SJCRH30 (cell line): ENCODE data around the gene PACSIN2. TPM values are rescaled to one million over a fixed set of nuclear protein-coding genes. Genes with fewer than 3 reads are reported as not detected.

ENCODE experiments used
- DNase-seq, 2 experiments: peaks; one replicate each; pipeline ENCODE4 v3.0.0-alpha.2; 2015 to 2020
- H3K27ac ChIP-seq: fragments of 250-450 bp; sonication (Bioruptor Pico); 2 replicates; pipeline ENCODE4 v1.5.1; 2020; ENCODE audit warnings: mild to moderate bottlenecking, moderate library complexity
- H3K27me3 ChIP-seq: fragments of 250-450 bp; sonication (Bioruptor Pico); 2 replicates; pipeline ENCODE4 v1.5.1; 2020; ENCODE audit warnings: mild to moderate bottlenecking, moderate library complexity
- H3K36me3 ChIP-seq: fragments of 250-450 bp; sonication (Bioruptor Pico); 2 replicates; pipeline ENCODE4 v1.5.1; 2020; ENCODE audit warnings: mild to moderate bottlenecking, moderate library complexity
- H3K4me1 ChIP-seq: fragments of 250-450 bp; sonication (Bioruptor Pico); 2 replicates; pipeline ENCODE4 v1.5.1; 2020; ENCODE audit warnings: mild to moderate bottlenecking, moderate library complexity
- H3K4me3 ChIP-seq: fragments of 250-450 bp; sonication (Bioruptor Pico); 2 replicates; pipeline ENCODE4 v1.5.1; 2020; ENCODE audit warnings: mild to moderate bottlenecking, moderate library complexity
- H3K9me3 ChIP-seq: fragments of 250-450 bp; sonication (Bioruptor Pico); replicated peaks from 2 replicates; pipeline ENCODE4 v1.5.1; 2020; ENCODE audit warnings: mild to moderate bottlenecking, moderate library complexity
- total RNA-seq: library from RNA; depleted of rRNA; stranded (reverse); fragments of >200 nt; shearing (Covaris generic); gene quantifications from 2 replicates; pipeline ENCODE4 v1.2.3, GENCODE V29; 2014

The PACSIN2 gene
- total RNA-seq, 1 experiment from 2014 or later, result 78.3 TPM

DNA sequence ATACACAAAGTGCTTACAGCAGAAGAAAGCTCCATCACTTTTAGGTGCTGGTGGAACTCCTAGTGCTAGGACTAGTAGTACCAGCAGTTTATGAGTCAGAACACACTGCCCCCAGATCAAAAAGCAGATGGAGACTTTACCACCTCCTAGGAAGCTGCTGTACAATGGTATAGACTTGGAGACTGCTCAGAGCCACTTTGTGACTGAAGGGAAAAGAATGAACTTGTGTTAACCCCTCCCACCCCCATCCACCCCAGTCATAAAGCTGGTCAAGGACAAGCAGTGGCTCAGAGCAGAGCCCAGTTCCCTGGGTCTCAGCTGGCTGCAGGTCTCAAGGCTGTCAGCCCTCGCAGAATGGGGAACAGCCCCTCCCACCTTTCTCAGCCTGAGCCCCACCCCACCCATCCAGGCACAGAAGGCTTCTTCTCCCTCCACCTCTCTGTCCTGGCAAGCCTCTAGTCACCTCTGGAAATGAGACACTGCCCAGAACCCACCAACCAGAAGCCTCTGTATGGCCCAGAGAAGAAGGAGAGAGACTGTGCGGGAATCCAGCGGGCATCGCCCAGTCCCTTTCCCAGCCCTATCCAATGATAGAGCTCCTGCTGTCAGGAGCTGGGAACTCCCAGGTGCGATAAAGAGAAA, 23.8 kb downstream of the PACSIN2 start:
- no peaks in the 10 kb centered on the region for H3K9me3 ChIP-seq
- DNase-seq, result peak; percentile 70 to 75
- H3K36me3 ChIP-seq, result peaks cover 6% of the 10 kb centered on the region; the same call in 1 of the 2 replicates
- peak overlapping the region; percentile 49 for H3K27ac ChIP-seq
- H3K27me3 ChIP-seq, result no peaks in the 10 kb centered on the region
- no peak overlapping the region for H3K4me3 ChIP-seq
- H3K4me1 ChIP-seq, result peaks cover 19% of the 10 kb centered on the region

DNA sequence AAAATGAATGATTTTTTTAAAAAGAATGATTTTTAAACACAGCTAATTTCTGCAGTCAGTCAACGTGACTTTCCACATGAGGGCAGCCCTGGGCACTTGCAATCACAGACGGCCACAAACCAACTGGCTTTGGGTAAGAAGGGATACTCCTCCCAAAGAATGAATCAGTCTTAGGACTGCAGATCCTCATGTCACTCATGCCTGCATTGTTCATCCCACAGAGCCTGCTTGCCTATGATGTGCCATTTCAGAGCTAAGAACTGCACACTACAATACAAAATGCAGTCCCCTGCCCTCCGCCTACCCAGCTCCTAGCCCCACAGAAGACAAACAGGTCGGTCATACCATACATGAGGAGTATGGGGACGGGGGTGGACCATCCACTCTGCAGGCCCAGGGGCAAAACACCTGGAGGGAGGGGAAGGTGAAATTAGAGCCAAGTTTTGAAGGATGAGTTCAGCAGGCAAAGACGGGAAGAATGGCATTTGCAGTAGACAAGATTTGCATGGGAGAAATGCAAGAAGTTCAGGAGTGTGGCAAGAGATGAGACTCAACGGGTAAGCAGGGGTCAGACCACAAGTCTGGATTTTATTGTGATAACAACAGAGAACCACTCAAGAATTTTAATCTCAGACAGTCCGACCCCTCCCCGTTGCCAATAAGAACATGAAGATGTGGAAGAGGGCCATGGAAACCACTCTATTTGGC, 24.7 kb downstream of the PACSIN2 start:
- Histone ChIP-seq H3K4me1 (peaks cover 19% of the 10 kb centered on the region), H3K27ac (peak overlapping the region; percentile 49), H3K36me3 (peaks cover 6% of the 10 kb centered on the region; the same call in 1 of the 2 replicates), H3K4me3 (no peak overlapping the region), H3K27me3 (no peaks in the 10 kb centered on the region), H3K9me3 (no peaks in the 10 kb centered on the region)
- peak; percentile 82 to 88 for DNase-seq

DNA sequence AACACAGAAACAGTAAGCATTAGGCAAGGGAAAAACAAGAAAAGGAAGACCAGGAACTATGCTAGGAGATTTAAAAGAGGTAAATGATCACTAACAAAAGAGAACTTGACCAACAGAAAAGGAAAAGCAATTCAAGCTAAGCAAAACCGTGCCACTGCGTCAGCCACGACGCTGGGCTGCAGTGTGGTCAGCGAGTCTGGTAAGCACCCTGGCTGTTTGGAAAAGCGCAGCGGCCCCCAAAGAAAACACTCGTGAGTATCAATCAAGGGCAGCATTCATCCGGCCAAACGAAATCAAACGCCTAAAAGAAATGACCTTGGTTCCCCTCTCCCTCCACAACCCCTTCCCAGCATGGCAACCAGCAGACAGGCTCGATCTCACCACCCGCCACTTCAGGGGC, 28.8 kb downstream of the PACSIN2 start:
- Histone ChIP-seq H3K4me3 (no peak overlapping the region), H3K27ac (no peak overlapping the region), H3K9me3 (no peaks in the 10 kb centered on the region), H3K27me3 (no peaks in the 10 kb centered on the region), H3K36me3 (no peaks in the 10 kb centered on the region; the same call in 1 of the 2 replicates), H3K4me1 (peaks cover 15% of the 10 kb centered on the region)
- DNase-seq, result no peak

DNA sequence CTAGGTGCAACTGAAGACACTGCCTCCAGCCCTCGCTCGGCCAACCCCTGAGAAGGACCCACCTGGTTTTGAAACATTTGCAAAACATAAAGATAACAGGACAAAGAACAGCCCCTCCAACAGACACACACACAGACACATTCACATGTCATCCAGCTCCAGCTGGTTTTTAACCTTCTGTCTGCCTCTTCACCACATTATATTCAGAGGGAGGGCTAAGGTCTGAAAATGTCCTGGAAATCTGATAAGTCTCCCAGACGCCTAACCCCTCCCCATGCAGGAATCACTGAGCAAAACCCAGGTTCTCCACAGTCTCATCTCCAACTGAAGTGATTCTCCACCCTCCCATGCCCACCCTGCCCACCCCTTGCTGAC, 29.4 kb downstream of the PACSIN2 start:
- no peaks in the 10 kb centered on the region; the same call in 1 of the 2 replicates for H3K36me3 ChIP-seq
- H3K9me3 ChIP-seq, result no peaks in the 10 kb centered on the region
- H3K27me3 ChIP-seq, result no peaks in the 10 kb centered on the region
- no peak overlapping the region for H3K4me3 ChIP-seq
- no peak for DNase-seq
- peaks cover 9% of the 10 kb centered on the region for H3K4me1 ChIP-seq
- no peak overlapping the region for H3K27ac ChIP-seq

DNA sequence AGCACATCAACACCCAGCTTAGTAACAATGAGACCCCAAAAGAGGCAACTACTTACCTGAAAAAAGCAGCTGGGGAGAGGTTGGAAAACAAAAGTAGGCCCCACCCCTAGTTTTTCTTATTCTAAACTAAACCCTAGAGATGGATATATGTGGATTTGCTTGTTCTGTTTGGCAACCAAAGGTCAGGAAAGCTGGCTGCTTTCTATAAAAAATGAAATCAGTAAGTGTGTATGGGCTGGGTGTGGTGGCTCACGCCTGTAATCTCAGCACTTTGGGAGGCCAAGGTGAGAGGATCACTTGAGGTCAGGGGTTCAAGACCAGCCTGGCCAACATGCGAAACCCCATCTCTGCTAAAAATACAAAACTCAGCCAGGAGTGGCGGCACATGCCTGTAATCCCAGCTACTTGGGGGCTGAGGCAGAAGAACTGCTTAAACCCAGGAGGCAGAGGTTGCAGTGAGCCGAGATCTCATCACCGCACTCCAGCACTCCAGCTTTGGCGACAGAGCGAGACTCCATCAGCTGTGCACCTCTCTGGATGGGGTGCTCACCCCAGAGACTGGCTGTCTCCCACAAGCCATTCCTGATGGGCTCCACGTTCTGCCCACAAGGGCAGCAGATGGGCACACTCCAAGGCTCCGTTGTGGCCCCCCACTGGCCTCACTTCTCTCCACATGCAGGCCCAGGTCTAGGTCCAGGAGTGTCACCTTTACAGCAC, 30.0 kb downstream of the PACSIN2 start:
- no peaks in the 10 kb centered on the region for H3K27me3 ChIP-seq
- no peaks in the 10 kb centered on the region for H3K9me3 ChIP-seq
- peaks cover 8% of the 10 kb centered on the region for H3K4me1 ChIP-seq
- H3K4me3 ChIP-seq, result no peak overlapping the region
- DNase-seq, result no peak
- H3K27ac ChIP-seq, result no peak overlapping the region
- H3K36me3 ChIP-seq, result no peaks in the 10 kb centered on the region; the same call in 1 of the 2 replicates

DNA sequence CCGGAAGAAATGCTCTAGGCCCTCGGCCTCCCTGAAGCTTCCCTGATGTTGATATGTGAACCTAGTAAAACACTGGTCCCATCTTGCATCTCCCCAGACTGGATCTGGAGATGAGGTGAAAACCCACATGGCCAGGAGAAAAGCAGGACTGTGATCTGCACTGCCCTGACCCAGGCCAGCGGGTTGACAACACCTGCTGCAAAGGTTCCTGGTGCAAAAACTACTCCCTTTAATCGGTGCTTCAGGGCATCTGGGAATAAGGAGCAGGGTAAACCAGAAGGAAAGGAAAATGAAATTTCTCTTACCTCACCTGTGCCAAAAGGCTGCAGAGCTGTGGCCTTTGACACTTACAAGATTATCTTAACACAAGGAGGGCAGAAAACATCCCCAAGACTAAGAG, 30.6 kb downstream of the PACSIN2 start:
- peaks cover 13% of the 10 kb centered on the region for H3K4me1 ChIP-seq
- no peak for DNase-seq
- no peaks in the 10 kb centered on the region for H3K27me3 ChIP-seq
- H3K9me3 ChIP-seq, result no peaks in the 10 kb centered on the region
- H3K36me3 ChIP-seq, result no peaks in the 10 kb centered on the region; the same call in 1 of the 2 replicates
- no peak overlapping the region for H3K27ac ChIP-seq
- no peak overlapping the region for H3K4me3 ChIP-seq

DNA sequence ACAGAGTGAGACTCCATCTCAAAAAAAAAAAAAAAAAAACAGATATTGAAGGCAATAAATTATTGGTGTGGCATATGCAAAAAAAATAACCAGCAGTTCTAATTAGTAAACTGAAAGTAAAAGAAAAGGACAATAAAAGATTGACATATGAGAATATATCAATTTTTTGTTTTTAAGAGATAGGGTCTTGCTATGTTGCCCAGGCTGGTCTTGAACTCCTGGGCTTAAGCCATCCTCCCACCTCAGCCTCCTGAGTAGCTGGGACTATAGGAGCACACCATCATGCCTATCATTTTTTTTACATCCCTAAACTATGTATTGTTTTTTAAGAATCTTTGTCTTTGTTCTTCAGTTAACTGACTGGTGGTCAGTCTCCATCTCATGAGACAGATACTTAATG, 31.5 kb downstream of the PACSIN2 start:
- no peak for DNase-seq
- H3K4me3 ChIP-seq, result no peak overlapping the region
- no peaks in the 10 kb centered on the region; the same call in 1 of the 2 replicates for H3K36me3 ChIP-seq
- H3K27me3 ChIP-seq, result no peaks in the 10 kb centered on the region
- no peak overlapping the region for H3K27ac ChIP-seq
- H3K9me3 ChIP-seq, result no peaks in the 10 kb centered on the region
- peaks cover 13% of the 10 kb centered on the region for H3K4me1 ChIP-seq

DNA sequence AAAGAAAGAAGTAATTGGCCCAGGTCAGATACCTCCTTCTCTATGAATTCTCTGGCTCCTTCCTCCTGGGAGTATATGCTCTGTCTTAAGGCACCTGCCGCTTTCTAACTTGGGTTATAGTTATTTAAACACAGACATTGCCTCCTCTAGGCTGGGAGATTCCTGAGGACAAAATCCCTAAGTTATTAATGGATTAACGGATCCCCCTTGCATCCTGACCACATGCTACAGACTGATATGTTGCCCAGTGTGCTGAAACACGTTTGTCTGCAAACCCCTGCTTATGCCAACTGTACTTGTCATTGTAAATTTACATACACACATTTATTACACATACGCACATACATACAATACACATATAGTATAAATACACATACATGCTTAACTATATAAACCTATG, 35.3 kb downstream of the PACSIN2 start:
- Histone ChIP-seq H3K27ac (no peak overlapping the region), H3K4me1 (peaks cover 8% of the 10 kb centered on the region), H3K27me3 (no peaks in the 10 kb centered on the region), H3K4me3 (no peak overlapping the region), H3K36me3 (no peaks in the 10 kb centered on the region; the same call in 1 of the 2 replicates), H3K9me3 (no peaks in the 10 kb centered on the region)
- DNase-seq, result peak; percentile 50 to 78

DNA sequence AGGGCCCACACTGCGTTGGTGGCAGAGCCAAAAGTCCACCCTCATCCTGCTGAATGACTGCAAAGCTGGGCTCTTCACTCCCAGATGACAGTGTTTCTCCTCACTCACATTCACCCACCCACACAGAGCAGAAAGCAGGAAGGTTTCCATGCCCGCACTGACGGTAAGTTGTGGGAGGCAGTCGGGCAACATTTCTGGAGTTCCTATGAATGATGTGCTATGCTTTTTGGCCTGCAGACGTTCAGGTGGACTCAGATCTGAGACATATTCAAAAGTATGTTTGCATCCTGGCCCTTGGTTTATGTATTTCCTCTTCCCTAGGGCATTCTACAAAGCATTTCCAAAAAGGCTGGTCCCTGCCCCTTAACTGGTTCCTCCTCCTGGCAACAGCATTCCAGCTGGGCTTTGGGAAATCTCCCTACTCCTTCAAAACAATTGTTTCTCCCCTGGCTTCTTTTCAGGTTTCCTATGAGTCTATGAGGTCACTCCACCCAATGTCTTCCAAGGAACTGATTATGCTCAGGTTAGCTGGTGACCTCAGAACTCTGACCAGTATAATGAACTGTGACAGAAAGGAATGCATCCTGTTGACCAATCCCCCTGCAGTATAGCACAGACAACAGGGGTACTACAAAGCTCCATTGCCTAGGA, 36.4 kb downstream of the PACSIN2 start:
- no peak for DNase-seq
- Histone ChIP-seq H3K27ac (no peak overlapping the region), H3K4me3 (no peak overlapping the region), H3K36me3 (no peaks in the 10 kb centered on the region; the same call in 1 of the 2 replicates), H3K4me1 (peaks cover 8% of the 10 kb centered on the region), H3K27me3 (no peaks in the 10 kb centered on the region), H3K9me3 (no peaks in the 10 kb centered on the region)

DNA sequence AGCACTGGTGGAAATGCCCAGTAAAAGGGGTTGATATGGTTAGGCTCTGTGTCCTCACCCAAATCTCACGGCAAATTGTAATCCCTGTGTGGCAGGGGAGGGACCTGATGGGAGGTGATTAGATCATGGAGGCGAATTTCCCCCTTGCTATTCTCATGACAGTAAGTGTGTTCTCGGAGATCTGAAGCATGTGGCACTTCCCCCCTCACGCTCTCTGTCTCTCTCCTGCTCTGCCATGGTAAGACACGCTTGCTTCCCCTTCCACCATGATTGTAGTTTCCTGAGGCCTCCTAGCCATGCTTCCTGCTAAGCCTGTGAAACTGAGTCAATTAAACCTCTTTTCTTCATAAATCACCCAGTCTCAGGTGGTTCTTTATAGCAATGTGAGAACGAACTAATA, 37.4 kb downstream of the PACSIN2 start:
- Histone ChIP-seq H3K36me3 (peaks cover 2% of the 10 kb centered on the region; the same call in 1 of the 2 replicates), H3K4me1 (peaks cover 8% of the 10 kb centered on the region), H3K9me3 (no peaks in the 10 kb centered on the region), H3K27me3 (no peaks in the 10 kb centered on the region), H3K27ac (no peak overlapping the region), H3K4me3 (no peak overlapping the region)
- DNase-seq, result no peak

DNA sequence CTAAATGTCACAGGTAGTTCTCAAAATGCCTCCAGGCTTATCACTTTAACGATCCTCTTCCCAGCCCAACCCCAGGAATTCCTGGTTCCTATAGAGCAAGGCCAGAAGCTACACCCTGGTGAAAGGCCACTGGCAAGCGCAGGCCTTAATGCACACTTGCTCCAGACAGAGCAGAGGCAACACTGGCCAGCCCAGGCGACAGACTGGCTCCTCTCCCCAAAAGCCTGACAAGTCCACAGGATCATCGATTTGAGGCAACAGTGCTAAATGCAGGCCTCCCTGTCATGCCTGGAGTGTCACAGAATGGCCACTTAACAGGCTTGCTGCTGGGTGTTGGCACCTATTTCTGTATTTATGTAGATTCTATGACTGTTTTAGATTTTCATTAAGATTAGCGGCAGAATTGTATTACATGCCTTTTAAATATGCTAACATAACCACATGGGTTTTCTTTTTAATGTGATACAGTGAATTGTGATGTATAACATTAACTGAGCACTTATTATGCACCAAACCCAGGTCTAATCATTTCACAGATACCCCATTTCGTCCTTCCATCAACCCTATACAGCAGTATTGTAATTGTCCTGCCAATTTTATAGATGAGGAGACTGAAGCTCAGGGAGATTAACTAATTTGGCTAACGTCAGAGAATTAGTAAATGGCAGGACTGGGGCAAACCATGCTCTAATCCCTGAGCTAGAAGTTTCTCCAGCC, 38.6 kb downstream of the PACSIN2 start:
- Histone ChIP-seq H3K27ac (no peak overlapping the region), H3K4me3 (no peak overlapping the region), H3K9me3 (no peaks in the 10 kb centered on the region), H3K4me1 (peaks cover 8% of the 10 kb centered on the region), H3K36me3 (peaks cover 2% of the 10 kb centered on the region; the same call in 1 of the 2 replicates), H3K27me3 (no peaks in the 10 kb centered on the region)
- no peak for DNase-seq

DNA sequence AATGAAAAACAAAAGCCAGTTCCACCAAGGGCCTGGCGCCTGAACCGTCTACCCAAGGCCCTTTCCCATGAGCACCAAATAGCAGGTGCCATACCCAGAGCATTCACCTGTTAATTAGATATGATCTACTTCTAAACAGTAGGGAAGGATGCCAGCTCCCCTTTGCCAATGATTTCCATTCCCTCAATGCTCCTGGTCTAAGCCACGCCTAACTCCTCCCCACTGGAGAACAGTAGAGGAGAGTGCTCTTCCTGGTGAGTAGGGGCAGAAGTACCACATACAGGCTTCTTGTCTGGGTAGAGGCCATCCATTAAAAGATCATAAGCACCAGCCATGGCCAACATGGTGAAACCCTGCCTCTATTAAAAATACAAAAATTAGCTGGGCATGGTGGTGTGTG, 40.7 kb downstream of the PACSIN2 start:
- DNase-seq, result no peak
- Histone ChIP-seq H3K4me3 (no peak overlapping the region), H3K4me1 (no peaks in the 10 kb centered on the region), H3K27me3 (no peaks in the 10 kb centered on the region), H3K9me3 (no peaks in the 10 kb centered on the region), H3K27ac (no peak overlapping the region), H3K36me3 (peaks cover 12% of the 10 kb centered on the region)

DNA sequence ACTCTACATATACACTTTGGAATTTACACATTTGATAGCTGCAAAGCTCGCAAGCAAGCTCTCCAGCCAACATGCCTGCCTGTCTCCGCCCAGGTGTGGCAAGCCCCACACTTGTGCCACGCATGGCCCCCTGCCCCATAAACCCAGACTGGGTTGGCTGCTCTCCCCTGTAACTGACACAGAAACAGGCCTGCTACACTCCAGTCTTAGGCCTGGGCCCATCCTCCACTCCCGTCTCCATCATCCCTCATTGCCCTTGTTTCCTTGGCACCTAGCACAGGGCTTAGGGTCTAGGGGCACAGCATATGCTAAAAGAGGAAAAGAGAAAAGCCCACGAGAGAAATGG, 41.4 kb downstream of the PACSIN2 start:
- peaks cover 13% of the 10 kb centered on the region for H3K36me3 ChIP-seq
- no peaks in the 10 kb centered on the region for H3K27me3 ChIP-seq
- no peaks in the 10 kb centered on the region for H3K9me3 ChIP-seq
- DNase-seq, result no peak
- no peaks in the 10 kb centered on the region for H3K4me1 ChIP-seq
- no peak overlapping the region for H3K27ac ChIP-seq
- H3K4me3 ChIP-seq, result no peak overlapping the region
